OCI-LY1 (cell line): ENCODE measurements around the gene KCNE1.

Experiments
- EZH2 ChIP-seq: fragments of 200-600 bp; sonication (generic), shearing (Covaris generic); IDR thresholded peaks from 2 replicates; pipeline ENCODE4 v1.8.0; 2017; ENCODE audit warnings: borderline replicate concordance, mixed run types, mild to moderate bottlenecking, antibody characterized with exemption, low read length, moderate library complexity, mixed read lengths
- TF ChIP-seq, protein P1 (sequence below): fragments of 200-600 bp; sonication (generic), shearing (Covaris generic); IDR thresholded peaks from 2 replicates; pipeline ENCODE4 v1.5.1; 2017; ENCODE audit warnings: mild to moderate bottlenecking, antibody characterized with exemption, low read length, moderate library complexity, mixed read lengths

DNA sequence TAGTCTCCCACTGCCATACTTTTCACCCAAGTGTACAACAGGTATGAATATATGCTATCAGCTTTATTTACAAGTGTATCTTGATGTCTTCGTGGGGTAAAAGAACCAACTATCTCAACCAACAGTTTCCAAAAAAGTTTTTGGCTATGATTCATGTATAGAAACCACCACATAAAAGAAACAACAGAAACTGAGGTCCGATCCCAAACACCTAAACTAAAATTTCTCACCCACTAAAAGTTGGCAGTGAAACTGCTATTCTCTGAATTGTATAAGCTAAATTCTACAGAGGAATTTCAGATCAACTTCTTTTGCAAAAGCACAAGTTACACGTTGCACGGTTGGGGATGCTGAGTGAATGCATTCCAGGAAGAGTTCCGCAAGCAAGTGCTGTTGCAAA lies 5.0 kb upstream of the KCNE1 start:
- TF ChIP-seq, protein P1, sequence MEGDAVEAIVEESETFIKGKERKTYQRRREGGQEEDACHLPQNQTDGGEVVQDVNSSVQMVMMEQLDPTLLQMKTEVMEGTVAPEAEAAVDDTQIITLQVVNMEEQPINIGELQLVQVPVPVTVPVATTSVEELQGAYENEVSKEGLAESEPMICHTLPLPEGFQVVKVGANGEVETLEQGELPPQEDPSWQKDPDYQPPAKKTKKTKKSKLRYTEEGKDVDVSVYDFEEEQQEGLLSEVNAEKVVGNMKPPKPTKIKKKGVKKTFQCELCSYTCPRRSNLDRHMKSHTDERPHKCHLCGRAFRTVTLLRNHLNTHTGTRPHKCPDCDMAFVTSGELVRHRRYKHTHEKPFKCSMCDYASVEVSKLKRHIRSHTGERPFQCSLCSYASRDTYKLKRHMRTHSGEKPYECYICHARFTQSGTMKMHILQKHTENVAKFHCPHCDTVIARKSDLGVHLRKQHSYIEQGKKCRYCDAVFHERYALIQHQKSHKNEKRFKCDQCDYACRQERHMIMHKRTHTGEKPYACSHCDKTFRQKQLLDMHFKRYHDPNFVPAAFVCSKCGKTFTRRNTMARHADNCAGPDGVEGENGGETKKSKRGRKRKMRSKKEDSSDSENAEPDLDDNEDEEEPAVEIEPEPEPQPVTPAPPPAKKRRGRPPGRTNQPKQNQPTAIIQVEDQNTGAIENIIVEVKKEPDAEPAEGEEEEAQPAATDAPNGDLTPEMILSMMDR = no peak
- TF ChIP-seq EZH2 = no peak
